Activated CD8-positive, alpha-beta memory T cell treated with anti-CD3 and anti-CD28 coated beads, Interleukin-2, amount 50 U/mL, for 24 hours (primary cell): Measurements from ENCODE around the gene BAIAP3.

Source experiments
- DNase-seq: peaks from one replicate; pipeline ENCODE4 v3.0.0-alpha.2; 2020; ENCODE audit errors: extremely low read depth

The BAIAP3 gene

GRCh38 chr16:1332618-1333148, 762 bp upstream of the BAIAP3 start:
- DNase-seq, result no peak

GRCh38 chr16:1333854-1334700, 632 bp downstream of the BAIAP3 start:
- DNase-seq, result no peak

GRCh38 chr16:1334739-1335138, 1.3 kb downstream of the BAIAP3 start:
- no peak for DNase-seq

GRCh38 chr16:1335211-1335971, 1.9 kb downstream of the BAIAP3 start:
- no peak for DNase-seq

GRCh38 chr16:1335996-1336395, 2.6 kb downstream of the BAIAP3 start:
- DNase-seq, result no peak

GRCh38 chr16:1336619-1337018, 3.2 kb downstream of the BAIAP3 start:
- no peak for DNase-seq

GRCh38 chr16:1337486-1337885, 4.0 kb downstream of the BAIAP3 start:
- no peak for DNase-seq

- no peak for DNase-seq
These were observed 4.8 kb downstream of the BAIAP3 start for GRCh38 chr16:1338119-1338730.

- DNase-seq, result no peak
These were observed 5.6 kb downstream of the BAIAP3 start for GRCh38 chr16:1338855-1339675.

GRCh38 chr16:1340730-1341494, 7.5 kb downstream of the BAIAP3 start:
- no peak for DNase-seq

GRCh38 chr16:1341495-1342420, 8.3 kb downstream of the BAIAP3 start:
- DNase-seq, result no peak

- peak; percentile 79 for DNase-seq
These were observed 9.3 kb downstream of the BAIAP3 start for GRCh38 chr16:1342526-1343427.

GRCh38 chr16:1343428-1344242, 10.2 kb downstream of the BAIAP3 start:
- DNase-seq, result no peak

- no peak for DNase-seq
These were observed 11.1 kb downstream of the BAIAP3 start for GRCh38 chr16:1344499-1344898.

GRCh38 chr16:1345087-1345486, 11.6 kb downstream of the BAIAP3 start:
- DNase-seq, result no peak

- no peak for DNase-seq
These were observed 12.4 kb downstream of the BAIAP3 start for GRCh38 chr16:1345651-1346421.
